ENCODE measurements around the gene DAPK1. TPM values are rescaled to one million over a fixed set of nuclear protein-coding genes. Genes with fewer than 3 reads are reported as not detected.

Gene DAPK1
- not detected in 2 replicates for total RNA-seq (2014; rRNA removed; shearing (Covaris generic); ENCODE audit: low replicate concordance)

GRCh38 chr9:87497604-87498045, at the start of gene DAPK1:
Gene DAPK1, plus strand, starts transcription at chr9:87497867. Its CDS starts 1,211 bp downstream, at chr9:87499078.
- no peaks in the 10 kb centered on the region for H4K20me1 ChIP-seq (ENCODE audit: insufficient read depth, low read depth, low read length)
- no peak within 1 kb of the TSS for H3K4me2 ChIP-seq (ENCODE audit: low read depth, low read length, poor library complexity, severe bottlenecking)
- no peaks in the 10 kb centered on the region for H3K27me3 ChIP-seq (ENCODE audit: low read length)
- no peaks in the 10 kb centered on the region for H3K36me3 ChIP-seq (ENCODE audit: insufficient read depth, low read length)
- H3K9me2 ChIP-seq (replicated peaks; ENCODE audit: insufficient read depth, low read length), result no peaks in the 10 kb centered on the region
- H3K4me1 ChIP-seq (ENCODE audit: low read length), result no peaks in the 10 kb centered on the region
- H3K9me3 ChIP-seq (ENCODE audit: low read length), result no peaks in the 10 kb centered on the region
- no peak within 1 kb of the TSS for H3K27ac ChIP-seq (ENCODE audit: low read length)
- H3K4me3 ChIP-seq (ENCODE audit: low read length), result no peak within 1 kb of the TSS
- no peak within 1 kb of the TSS for H2AFZ ChIP-seq (ENCODE audit: low read length)
- no peaks in the 10 kb centered on the region for H3K79me2 ChIP-seq (ENCODE audit: low read length)
- H3K9ac ChIP-seq (ENCODE audit: low read length), result no peak within 1 kb of the TSS
- DNase-seq, result no peak

GRCh38 chr9:87451149-87451548, 46.5 kb upstream of the DAPK1 start:
- no peak for DNase-seq
- no peaks in the 10 kb centered on the region for H3K4me1 ChIP-seq (ENCODE audit: low read length)

GRCh38 chr9:87455407-87455806, 42.3 kb upstream of the DAPK1 start:
- no peak for DNase-seq
- Histone ChIP-seq H2AFZ (ENCODE audit: low read length) (no peak overlapping the region), H3K4me3 (ENCODE audit: low read length) (no peak overlapping the region), H4K20me1 (ENCODE audit: insufficient read depth, low read depth, low read length) (no peaks in the 10 kb centered on the region), H3K36me3 (ENCODE audit: insufficient read depth, low read length) (no peaks in the 10 kb centered on the region), H3K79me2 (ENCODE audit: low read length) (no peaks in the 10 kb centered on the region), H3K9me2 (replicated peaks; ENCODE audit: insufficient read depth, low read length) (no peaks in the 10 kb centered on the region), H3K4me1 (ENCODE audit: low read length) (no peaks in the 10 kb centered on the region), H3K4me2 (ENCODE audit: low read depth, low read length, poor library complexity, severe bottlenecking) (no peak overlapping the region), H3K27me3 (ENCODE audit: low read length) (no peaks in the 10 kb centered on the region), H3K27ac (ENCODE audit: low read length) (no peak overlapping the region), H3K9me3 (ENCODE audit: low read length) (no peaks in the 10 kb centered on the region), H3K9ac (ENCODE audit: low read length) (no peak overlapping the region)

More at GRCh38 chr9:87451149-87451548, 46.5 kb upstream of the DAPK1 start:
- Histone ChIP-seq H3K4me3 (ENCODE audit: low read length) (no peak overlapping the region), H2AFZ (ENCODE audit: low read length) (no peak overlapping the region), H3K27ac (ENCODE audit: low read length) (no peak overlapping the region), H3K4me2 (ENCODE audit: low read depth, low read length, poor library complexity, severe bottlenecking) (no peak overlapping the region), H3K36me3 (ENCODE audit: insufficient read depth, low read length) (no peaks in the 10 kb centered on the region), H3K9me2 (replicated peaks; ENCODE audit: insufficient read depth, low read length) (no peaks in the 10 kb centered on the region), H4K20me1 (ENCODE audit: insufficient read depth, low read depth, low read length) (no peaks in the 10 kb centered on the region), H3K27me3 (ENCODE audit: low read length) (no peaks in the 10 kb centered on the region), H3K79me2 (ENCODE audit: low read length) (no peaks in the 10 kb centered on the region), H3K9me3 (ENCODE audit: low read length) (no peaks in the 10 kb centered on the region), H3K9ac (ENCODE audit: low read length) (no peak overlapping the region)

GRCh38 chr9:87461256-87461655, 36.4 kb upstream of the DAPK1 start:
- Histone ChIP-seq H3K9me3 (ENCODE audit: low read length) (no peaks in the 10 kb centered on the region), H3K79me2 (ENCODE audit: low read length) (no peaks in the 10 kb centered on the region), H3K4me1 (ENCODE audit: low read length) (no peaks in the 10 kb centered on the region), H3K4me3 (ENCODE audit: low read length) (no peak overlapping the region), H3K36me3 (ENCODE audit: insufficient read depth, low read length) (no peaks in the 10 kb centered on the region), H3K27ac (ENCODE audit: low read length) (no peak overlapping the region), H3K9me2 (replicated peaks; ENCODE audit: insufficient read depth, low read length) (no peaks in the 10 kb centered on the region), H3K9ac (ENCODE audit: low read length) (no peak overlapping the region), H4K20me1 (ENCODE audit: insufficient read depth, low read depth, low read length) (no peaks in the 10 kb centered on the region), H2AFZ (ENCODE audit: low read length) (no peak overlapping the region), H3K27me3 (ENCODE audit: low read length) (no peaks in the 10 kb centered on the region), H3K4me2 (ENCODE audit: low read depth, low read length, poor library complexity, severe bottlenecking) (no peak overlapping the region)
- no peak for DNase-seq

- DNase-seq, result no peak
These were observed 33.3 kb upstream of the DAPK1 start for GRCh38 chr9:87464110-87464991.

GRCh38 chr9:87464992-87465378, 32.7 kb upstream of the DAPK1 start:
- Histone ChIP-seq H4K20me1 (ENCODE audit: insufficient read depth, low read depth, low read length) (no peaks in the 10 kb centered on the region), H3K27me3 (ENCODE audit: low read length) (no peaks in the 10 kb centered on the region), H3K4me2 (ENCODE audit: low read depth, low read length, poor library complexity, severe bottlenecking) (no peak overlapping the region), H3K36me3 (ENCODE audit: insufficient read depth, low read length) (no peaks in the 10 kb centered on the region), H3K9ac (ENCODE audit: low read length) (no peak overlapping the region), H3K4me1 (ENCODE audit: low read length) (no peaks in the 10 kb centered on the region), H3K9me3 (ENCODE audit: low read length) (no peaks in the 10 kb centered on the region), H3K9me2 (replicated peaks; ENCODE audit: insufficient read depth, low read length) (no peaks in the 10 kb centered on the region), H3K4me3 (ENCODE audit: low read length) (no peak overlapping the region), H2AFZ (ENCODE audit: low read length) (no peak overlapping the region), H3K27ac (ENCODE audit: low read length) (no peak overlapping the region), H3K79me2 (ENCODE audit: low read length) (no peaks in the 10 kb centered on the region)
- DNase-seq, result no peak

More at GRCh38 chr9:87464110-87464991, 33.3 kb upstream of the DAPK1 start:
- Histone ChIP-seq H3K27me3 (ENCODE audit: low read length) (no peaks in the 10 kb centered on the region), H3K9ac (ENCODE audit: low read length) (no peak overlapping the region), H3K4me1 (ENCODE audit: low read length) (no peaks in the 10 kb centered on the region), H2AFZ (ENCODE audit: low read length) (no peak overlapping the region), H3K9me3 (ENCODE audit: low read length) (no peaks in the 10 kb centered on the region), H3K9me2 (replicated peaks; ENCODE audit: insufficient read depth, low read length) (no peaks in the 10 kb centered on the region), H3K79me2 (ENCODE audit: low read length) (no peaks in the 10 kb centered on the region), H3K4me2 (ENCODE audit: low read depth, low read length, poor library complexity, severe bottlenecking) (no peak overlapping the region), H3K4me3 (ENCODE audit: low read length) (no peak overlapping the region), H3K36me3 (ENCODE audit: insufficient read depth, low read length) (no peaks in the 10 kb centered on the region), H4K20me1 (ENCODE audit: insufficient read depth, low read depth, low read length) (no peaks in the 10 kb centered on the region), H3K27ac (ENCODE audit: low read length) (no peak overlapping the region)

GRCh38 chr9:87465816-87466215, 31.9 kb upstream of the DAPK1 start:
- Histone ChIP-seq H3K27ac (ENCODE audit: low read length) (no peak overlapping the region), H3K4me2 (ENCODE audit: low read depth, low read length, poor library complexity, severe bottlenecking) (no peak overlapping the region), H3K36me3 (ENCODE audit: insufficient read depth, low read length) (no peaks in the 10 kb centered on the region), H3K27me3 (ENCODE audit: low read length) (no peaks in the 10 kb centered on the region), H4K20me1 (ENCODE audit: insufficient read depth, low read depth, low read length) (no peaks in the 10 kb centered on the region), H3K9ac (ENCODE audit: low read length) (no peak overlapping the region), H3K4me1 (ENCODE audit: low read length) (no peaks in the 10 kb centered on the region), H3K9me3 (ENCODE audit: low read length) (no peaks in the 10 kb centered on the region), H2AFZ (ENCODE audit: low read length) (no peak overlapping the region), H3K9me2 (replicated peaks; ENCODE audit: insufficient read depth, low read length) (no peaks in the 10 kb centered on the region), H3K79me2 (ENCODE audit: low read length) (no peaks in the 10 kb centered on the region), H3K4me3 (ENCODE audit: low read length) (no peak overlapping the region)
- no peak for DNase-seq

GRCh38 chr9:87467187-87467586, 30.5 kb upstream of the DAPK1 start:
- no peaks in the 10 kb centered on the region for H3K9me3 ChIP-seq (ENCODE audit: low read length)
- no peaks in the 10 kb centered on the region for H3K27me3 ChIP-seq (ENCODE audit: low read length)

More at GRCh38 chr9:87467187-87467586, 30.5 kb upstream of the DAPK1 start:
- H3K9ac ChIP-seq (ENCODE audit: low read length), result no peak overlapping the region
- no peaks in the 10 kb centered on the region for H3K9me2 ChIP-seq (replicated peaks; ENCODE audit: insufficient read depth, low read length)
- H3K4me1 ChIP-seq (ENCODE audit: low read length), result no peaks in the 10 kb centered on the region
- DNase-seq, result no peak
- H3K27ac ChIP-seq (ENCODE audit: low read length), result no peak overlapping the region
- H3K79me2 ChIP-seq (ENCODE audit: low read length), result no peaks in the 10 kb centered on the region
- H3K4me2 ChIP-seq (ENCODE audit: low read depth, low read length, poor library complexity, severe bottlenecking), result no peak overlapping the region
- no peak overlapping the region for H2AFZ ChIP-seq (ENCODE audit: low read length)
- H3K36me3 ChIP-seq (ENCODE audit: insufficient read depth, low read length), result no peaks in the 10 kb centered on the region
- no peaks in the 10 kb centered on the region for H4K20me1 ChIP-seq (ENCODE audit: insufficient read depth, low read depth, low read length)
- no peak overlapping the region for H3K4me3 ChIP-seq (ENCODE audit: low read length)

Data from Karpas-422 (cell line).